Caco-2 (cell line): ENCODE results near the gene GALNTL6. TPM values are rescaled to one million over a fixed set of nuclear protein-coding genes. Genes with fewer than 3 reads are reported as not detected.

Experiments used
- BruUV-seq: library from RNA; stranded (reverse); fragments of 400-500 nt; replicated peaks from 2 replicates; lab custom pipeline; 2021; lab: Mats Ljungman, UMichigan
- CTCF ChIA-PET: fragments of 300-600 bp; sonication (Branson Sonifier 250); formaldehyde crosslinking; loops from one replicate; lab custom pipeline; 2022; ENCODE audit warnings: antibody characterized with exemption; lab: Charles Lee
- POLR2A ChIA-PET: fragments of 300-600 bp; sonication (Branson Sonifier 250); formaldehyde crosslinking; loops from one replicate; lab custom pipeline; 2022; ENCODE audit warnings: antibody characterized with exemption; lab: Charles Lee
- DNase-seq, 2 experiments: peaks; one replicate each; pipeline versions ENCODE4 v3.0.0 to v3.0.0-alpha.2; 2020 to 2022
- H3K27me3 ChIP-seq: replicated peaks from 2 replicates; pipeline ENCODE4 v1.6.0; 2011; ENCODE audit warnings: low read length; ENCODE audit not compliant: control insufficient read depth, insufficient read depth
- H3K36me3 ChIP-seq: 2 replicates; pipeline ENCODE4 v1.5.1; 2011; ENCODE audit warnings: low read length; ENCODE audit not compliant: control insufficient read depth, insufficient read depth
- H3K4me1 ChIP-seq: fragments of 250-450 bp; sonication (Bioruptor Pico); 2 replicates; pipeline ENCODE4 v1.5.1; 2020; ENCODE audit warnings: mild to moderate bottlenecking
- H3K4me3 ChIP-seq: 2 replicates; pipeline ENCODE4 v1.5.1; 2011; ENCODE audit warnings: low read depth, mild to moderate bottlenecking, control low read depth, low read length
- H3K9me3 ChIP-seq: fragments of 250-450 bp; sonication (Bioruptor Pico); 2 replicates; pipeline ENCODE4 v1.5.1; 2020; ENCODE audit warnings: mild to moderate bottlenecking, moderate library complexity
- H3K27ac Mint-ChIP-seq: one replicate; pipeline ENCODE4 v1.8.0; 2022; ENCODE audit warnings: mixed read lengths; ENCODE audit not compliant: unreplicated experiment
- H3K27me3 Mint-ChIP-seq: one replicate; pipeline ENCODE4 v1.8.0; 2022; ENCODE audit warnings: mixed read lengths; ENCODE audit not compliant: insufficient read depth, unreplicated experiment
- H3K36me3 Mint-ChIP-seq: one replicate; pipeline ENCODE4 v1.8.0; 2022; ENCODE audit warnings: mild to moderate bottlenecking, mixed read lengths; ENCODE audit not compliant: insufficient read depth, unreplicated experiment
- H3K4me1 Mint-ChIP-seq: one replicate; pipeline ENCODE4 v1.8.0; 2022; ENCODE audit warnings: low read depth, mixed read lengths; ENCODE audit not compliant: unreplicated experiment
- H3K4me3 Mint-ChIP-seq: one replicate; pipeline ENCODE4 v1.8.0; 2022; ENCODE audit warnings: mild to moderate bottlenecking, moderate library complexity, mixed read lengths; ENCODE audit not compliant: unreplicated experiment
- H3K9me3 Mint-ChIP-seq: one replicate; pipeline ENCODE4 v1.8.0; 2022; ENCODE audit warnings: mixed read lengths; ENCODE audit not compliant: unreplicated experiment
- CTCF ChIP-seq, 2 experiments: fragments of 200-600 bp in 1 of 2; IDR thresholded peaks; 1 replicate in 1 of 2; 2 replicates in 1 of 2; pipeline versions ENCODE4 v1.5.1 to v1.8.0; 2011 to 2022; ENCODE audit warnings: antibody characterized with exemption in 1 of 2, control low read depth in 1 of 2, inconsistent platforms in 1 of 2, low read depth in 1 of 2, low read length in 1 of 2, mild to moderate bottlenecking in 1 of 2, moderate library complexity in 1 of 2; ENCODE audit not compliant: insufficient read depth in 1 of 2, severe bottlenecking in 1 of 2, unreplicated experiment in 1 of 2
- intact Hi-C: fragments of 100-400 bp; cut with micrococcal nuclease; formaldehyde crosslinking; loops from one replicate; pipeline ENCODE4 v1.10.0; 2022; ENCODE audit not compliant: unreplicated experiment
- total RNA-seq: library from RNA; stranded (reverse); gene quantifications from 2 replicates; pipeline ENCODE4 v1.2.3, GENCODE V29; 2022

Gene GALNTL6
- total RNA-seq, 1 experiment from 2014 or later: not detected

GRCh38 chr4:172857026-172857425 lies 1043.8 kb downstream of the GALNTL6 start:
- H3K4me1 ChIP-seq: no peaks in the 10 kb centered on the region
- Mint-ChIP-seq H3K36me3 (no peaks in the 10 kb centered on the region), H3K27me3 (no peaks in the 10 kb centered on the region), H3K4me1 (no peaks in the 10 kb centered on the region), H3K27ac (no peak overlapping the region), H3K4me3 (no peak overlapping the region), H3K9me3 (no peaks in the 10 kb centered on the region)
- no peaks in the 10 kb centered on the region for H3K36me3 ChIP-seq
- ChIA-PET CTCF (no interaction called here), POLR2A (no interaction called here)
- intact Hi-C loops: no loop called here
- no peaks in the 10 kb centered on the region for H3K9me3 ChIP-seq
- TF ChIP-seq CTCF (IDR thresholded peaks at IDR 0.05; ENCODE audit: insufficient read depth in 1 of 2, low read depth in 1 of 2, low read length in 1 of 2, severe bottlenecking in 1 of 2, unreplicated experiment in 1 of 2): no peak
- H3K27me3 ChIP-seq: no peaks in the 10 kb centered on the region
- BruUV-seq: no TSS peak
- H3K4me3 ChIP-seq: no peak overlapping the region
- DNase-seq: no peak

- no peak for DNase-seq
- peaks cover 14% of the 10 kb centered on the region for H3K9me3 Mint-ChIP-seq
- Histone ChIP-seq H3K36me3 (no peaks in the 10 kb centered on the region), H3K27me3 (no peaks in the 10 kb centered on the region), H3K9me3 (no peaks in the 10 kb centered on the region), H3K4me1 (no peaks in the 10 kb centered on the region), H3K4me3 (no peak overlapping the region)
- POLR2A ChIA-PET: no interaction called here
- no peak for TF ChIP-seq CTCF (IDR thresholded peaks at IDR 0.05; ENCODE audit: insufficient read depth in 1 of 2, low read depth in 1 of 2, low read length in 1 of 2, severe bottlenecking in 1 of 2, unreplicated experiment in 1 of 2)
- H3K4me3 Mint-ChIP-seq: no peak overlapping the region
- intact Hi-C loops: no loop called here
- no peaks in the 10 kb centered on the region for H3K4me1 Mint-ChIP-seq
- H3K27ac Mint-ChIP-seq: no peak overlapping the region
- H3K27me3 Mint-ChIP-seq: no peaks in the 10 kb centered on the region
- CTCF ChIA-PET: no interaction called here
- BruUV-seq: no TSS peak
- no peaks in the 10 kb centered on the region for H3K36me3 Mint-ChIP-seq
Observed at GRCh38 chr4:172858731-172859230, 1045.6 kb downstream of the GALNTL6 start.

- H3K36me3 ChIP-seq: no peaks in the 10 kb centered on the region; the same call in 1 of the 2 replicates
- Mint-ChIP-seq H3K9me3 (peaks cover 22% of the 10 kb centered on the region), H3K27ac (no peak overlapping the region), H3K4me1 (peaks cover 7% of the 10 kb centered on the region), H3K27me3 (peaks cover 2% of the 10 kb centered on the region), H3K4me3 (no peak overlapping the region), H3K36me3 (no peaks in the 10 kb centered on the region)
- no TSS peak for BruUV-seq
- no peaks in the 10 kb centered on the region for H3K27me3 ChIP-seq
- no peaks in the 10 kb centered on the region for H3K9me3 ChIP-seq
- no peaks in the 10 kb centered on the region for H3K4me1 ChIP-seq
- POLR2A ChIA-PET: no interaction called here
- H3K4me3 ChIP-seq: no peak overlapping the region
- CTCF ChIA-PET: no interaction called here
- no peak for DNase-seq
- intact Hi-C loops: no loop called here
- no peak for TF ChIP-seq CTCF (IDR thresholded peaks at IDR 0.05; ENCODE audit: insufficient read depth in 1 of 2, low read depth in 1 of 2, low read length in 1 of 2, severe bottlenecking in 1 of 2, unreplicated experiment in 1 of 2)
Observed at GRCh38 chr4:172865103-172865502, 1051.9 kb downstream of the GALNTL6 start.
